ENCODE measurements around the gene DECR2.

DECR2 gene

GRCh38 chr16:450785-451512 lies 49.3 kb downstream of the DECR2 start:
- Histone ChIP-seq H3K4me3 (ENCODE audit: low read length) (no peak overlapping the region), H3K9ac (ENCODE audit: low read length) (no peak overlapping the region), H3K9me3 (ENCODE audit: control insufficient read depth, low read length) (no peaks in the 10 kb centered on the region), H3K4me1 (ENCODE audit: control insufficient read depth, insufficient read depth, low read length) (no peaks in the 10 kb centered on the region), H3K27me3 (ENCODE audit: control insufficient read depth, insufficient read depth, low read length) (no peaks in the 10 kb centered on the region), H3K36me3 (ENCODE audit: control insufficient read depth, insufficient read depth, low read length) (no peaks in the 10 kb centered on the region)

- Histone ChIP-seq H3K4me1 (ENCODE audit: control insufficient read depth, insufficient read depth, low read length) (peaks cover 6% of the 10 kb centered on the region), H3K4me3 (ENCODE audit: low read length) (no peak overlapping the region), H3K36me3 (ENCODE audit: control insufficient read depth, insufficient read depth, low read length) (no peaks in the 10 kb centered on the region), H3K9me3 (ENCODE audit: control insufficient read depth, low read length) (no peaks in the 10 kb centered on the region), H3K9ac (ENCODE audit: low read length) (no peak overlapping the region), H3K27me3 (ENCODE audit: control insufficient read depth, insufficient read depth, low read length) (no peaks in the 10 kb centered on the region)
These were observed 52.8 kb downstream of the DECR2 start for GRCh38 chr16:454397-454940.

GRCh38 chr16:455453-455852 lies 53.8 kb downstream of the DECR2 start:
- H3K27me3 ChIP-seq (ENCODE audit: control insufficient read depth, insufficient read depth, low read length), result no peaks in the 10 kb centered on the region
- peaks cover 6% of the 10 kb centered on the region for H3K4me1 ChIP-seq (ENCODE audit: control insufficient read depth, insufficient read depth, low read length)
- no peaks in the 10 kb centered on the region for H3K9me3 ChIP-seq (ENCODE audit: control insufficient read depth, low read length)
- H3K9ac ChIP-seq (ENCODE audit: low read length), result no peak overlapping the region
- no peaks in the 10 kb centered on the region for H3K36me3 ChIP-seq (ENCODE audit: control insufficient read depth, insufficient read depth, low read length)
- no peak overlapping the region for H3K4me3 ChIP-seq (ENCODE audit: low read length)

- H3K9ac ChIP-seq (ENCODE audit: low read length), result no peak overlapping the region
- no peaks in the 10 kb centered on the region for H3K27me3 ChIP-seq (ENCODE audit: control insufficient read depth, insufficient read depth, low read length)
- H3K4me1 ChIP-seq (ENCODE audit: control insufficient read depth, insufficient read depth, low read length), result peaks cover 6% of the 10 kb centered on the region
- H3K4me3 ChIP-seq (ENCODE audit: low read length), result no peak overlapping the region
- H3K9me3 ChIP-seq (ENCODE audit: control insufficient read depth, low read length), result no peaks in the 10 kb centered on the region
- no peaks in the 10 kb centered on the region for H3K36me3 ChIP-seq (ENCODE audit: control insufficient read depth, insufficient read depth, low read length)
These were observed 55.3 kb downstream of the DECR2 start for GRCh38 chr16:456891-457483.

- H3K9ac ChIP-seq (ENCODE audit: low read length), result no peak overlapping the region
These were observed 56.2 kb downstream of the DECR2 start for GRCh38 chr16:457732-458400.

GRCh38 chr16:459761-460160 lies 58.1 kb downstream of the DECR2 start:
- no peaks in the 10 kb centered on the region for H3K9me3 ChIP-seq (ENCODE audit: control insufficient read depth, low read length)
- H3K27me3 ChIP-seq (ENCODE audit: control insufficient read depth, insufficient read depth, low read length), result no peaks in the 10 kb centered on the region
- peaks cover 6% of the 10 kb centered on the region for H3K4me1 ChIP-seq (ENCODE audit: control insufficient read depth, insufficient read depth, low read length)
- H3K36me3 ChIP-seq (ENCODE audit: control insufficient read depth, insufficient read depth, low read length), result no peaks in the 10 kb centered on the region
- H3K9ac ChIP-seq (ENCODE audit: low read length), result no peak overlapping the region
- no peak overlapping the region for H3K4me3 ChIP-seq (ENCODE audit: low read length)

More at GRCh38 chr16:457732-458400, 56.2 kb downstream of the DECR2 start:
- Histone ChIP-seq H3K27me3 (ENCODE audit: control insufficient read depth, insufficient read depth, low read length) (no peaks in the 10 kb centered on the region), H3K4me1 (ENCODE audit: control insufficient read depth, insufficient read depth, low read length) (peaks cover 6% of the 10 kb centered on the region), H3K4me3 (ENCODE audit: low read length) (no peak overlapping the region), H3K9me3 (ENCODE audit: control insufficient read depth, low read length) (no peaks in the 10 kb centered on the region), H3K36me3 (ENCODE audit: control insufficient read depth, insufficient read depth, low read length) (no peaks in the 10 kb centered on the region)

GRCh38 chr16:460787-461186 lies 59.1 kb downstream of the DECR2 start:
- no peaks in the 10 kb centered on the region for H3K36me3 ChIP-seq (ENCODE audit: control insufficient read depth, insufficient read depth, low read length)

More at GRCh38 chr16:460787-461186, 59.1 kb downstream of the DECR2 start:
- H3K9ac ChIP-seq (ENCODE audit: low read length), result no peak overlapping the region
- H3K9me3 ChIP-seq (ENCODE audit: control insufficient read depth, low read length), result no peaks in the 10 kb centered on the region
- no peak overlapping the region for H3K4me3 ChIP-seq (ENCODE audit: low read length)
- no peaks in the 10 kb centered on the region for H3K27me3 ChIP-seq (ENCODE audit: control insufficient read depth, insufficient read depth, low read length)
- peaks cover 6% of the 10 kb centered on the region for H3K4me1 ChIP-seq (ENCODE audit: control insufficient read depth, insufficient read depth, low read length)

All from mucosa of stomach (tissue), 1 donor.